Mesodermal cell (in vitro differentiated cells): ENCODE results near the gene CSTPP1.
A peak's percentile ranks its signal among the peaks of the same experiment; 100 is the strongest.

Experiments
- H3K27ac ChIP-seq: 2 replicates; pipeline ENCODE4 v1.7.0; 2013; ENCODE audit warnings: mild to moderate bottlenecking, low read depth, low read length, moderate library complexity; ENCODE audit not compliant: severe bottlenecking
- H3K36me3 ChIP-seq: 2 replicates; pipeline ENCODE4 v1.7.1; 2013; ENCODE audit warnings: mild to moderate bottlenecking, low read length, moderate library complexity; ENCODE audit not compliant: control insufficient read depth, insufficient read depth
- H3K4me1 ChIP-seq: one replicate; pipeline ENCODE4 v1.7.1; 2013; ENCODE audit warnings: mild to moderate bottlenecking, low read length; ENCODE audit not compliant: insufficient read depth, control insufficient read depth, poor library complexity, severe bottlenecking
- H3K4me3 ChIP-seq: 2 replicates; pipeline ENCODE4 v1.7.0; 2013; ENCODE audit warnings: low read length, control low read depth, mild to moderate bottlenecking; ENCODE audit not compliant: insufficient read depth, poor library complexity, severe bottlenecking; ENCODE audit errors: extremely low read depth
- H3K9me3 ChIP-seq: 2 replicates; pipeline ENCODE4 v1.7.1; 2013; ENCODE audit warnings: mild to moderate bottlenecking, low read length, moderate library complexity; ENCODE audit not compliant: control insufficient read depth
- WGBS, 2 experiments: methylation state at CpG; one replicate each; pipeline ENCODE4 v1.1.5; 2013; ENCODE audit warnings: missing lambda C conversion rate in 2 of 2; ENCODE audit not compliant: insufficient coverage in 2 of 2; 5-methylcytosine and 5-hydroxymethylcytosine counted together

Gene CSTPP1

DNA sequence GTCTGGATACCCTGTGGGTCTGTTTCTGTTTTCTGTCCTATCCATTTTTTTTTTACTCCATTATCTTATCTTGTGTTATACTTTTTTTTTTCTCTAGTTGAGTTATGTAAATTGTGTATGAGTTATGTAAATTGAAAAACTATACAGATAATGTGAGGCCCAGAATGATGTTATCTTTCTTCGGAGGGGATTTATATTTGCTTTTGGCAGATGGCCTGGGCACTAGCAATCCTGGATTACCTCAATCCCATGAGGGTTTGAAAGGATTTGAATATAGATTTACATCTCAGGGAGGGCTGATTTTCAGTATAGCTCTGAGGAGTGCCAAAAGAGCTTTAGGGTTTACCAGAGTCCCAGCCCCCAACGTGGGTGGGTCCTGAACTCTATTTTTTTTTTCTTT, 71.0 kb downstream of the CSTPP1 start:
- WGBS, 2 experiments: 73 to 90% methylated on average over 1 to 2 of the region's 2 CpGs

DNA sequence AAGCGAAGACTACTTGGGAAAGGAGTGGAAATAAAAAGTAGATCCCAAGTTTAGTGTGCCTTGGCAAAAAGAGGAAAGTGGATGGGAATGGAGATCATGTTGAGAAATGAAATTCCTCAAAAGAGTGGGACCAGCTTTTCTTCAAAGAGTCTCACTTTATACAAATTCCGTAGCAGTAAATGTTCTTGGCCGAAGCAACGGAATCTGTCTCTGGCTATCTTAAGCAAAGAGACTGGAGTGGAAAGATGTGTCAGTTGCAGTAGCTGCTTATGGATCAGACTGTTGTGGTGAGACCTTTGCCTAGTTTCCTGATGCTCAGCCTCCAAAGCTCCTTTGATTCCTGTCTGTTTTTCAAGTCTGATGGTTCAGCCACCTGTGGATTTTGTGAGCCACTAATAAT, 73.6 kb downstream of the CSTPP1 start:
- Histone ChIP-seq H3K4me3 (no peak overlapping the region), H3K9me3 (no peaks in the 10 kb centered on the region), H3K27ac (no peak overlapping the region), H3K36me3 (no peaks in the 10 kb centered on the region), H3K4me1 (no peaks in the 10 kb centered on the region)
- 97 to 100% methylated on average over 4 of the region's 4 CpGs for WGBS, 2 experiments

More for the DNA sequence above, 71.0 kb downstream of the CSTPP1 start:
- Histone ChIP-seq H3K9me3 (no peaks in the 10 kb centered on the region), H3K27ac (no peak overlapping the region), H3K4me3 (no peak overlapping the region), H3K36me3 (no peaks in the 10 kb centered on the region), H3K4me1 (peaks cover 13% of the 10 kb centered on the region)

DNA sequence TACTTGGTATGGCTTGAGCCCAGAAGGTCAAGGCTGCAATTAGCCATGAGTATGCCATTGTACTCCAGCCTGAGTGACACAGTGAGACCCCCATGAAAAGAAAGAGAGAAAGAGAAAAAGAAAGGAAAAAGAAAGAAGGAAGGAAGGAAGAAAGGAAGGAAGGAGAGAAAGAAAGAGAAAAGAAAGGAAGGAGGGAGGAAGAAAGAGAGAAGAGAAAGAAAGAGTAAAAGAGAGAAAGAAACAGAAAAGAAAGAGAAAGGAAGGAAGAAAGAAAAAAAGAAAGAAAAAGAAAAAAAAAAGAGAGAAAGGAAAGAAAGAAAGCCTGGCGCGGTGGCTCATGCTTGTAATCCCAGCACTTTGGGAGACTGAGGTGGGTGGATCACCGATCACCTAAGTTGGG, 77.5 kb downstream of the CSTPP1 start:
- no peaks in the 10 kb centered on the region for H3K36me3 ChIP-seq
- 93 to 100% methylated on average over 2 to 3 of the region's 3 CpGs for WGBS, 2 experiments
- H3K27ac ChIP-seq: no peak overlapping the region
- no peak overlapping the region for H3K4me3 ChIP-seq
- H3K4me1 ChIP-seq: no peaks in the 10 kb centered on the region
- H3K9me3 ChIP-seq: no peaks in the 10 kb centered on the region

DNA sequence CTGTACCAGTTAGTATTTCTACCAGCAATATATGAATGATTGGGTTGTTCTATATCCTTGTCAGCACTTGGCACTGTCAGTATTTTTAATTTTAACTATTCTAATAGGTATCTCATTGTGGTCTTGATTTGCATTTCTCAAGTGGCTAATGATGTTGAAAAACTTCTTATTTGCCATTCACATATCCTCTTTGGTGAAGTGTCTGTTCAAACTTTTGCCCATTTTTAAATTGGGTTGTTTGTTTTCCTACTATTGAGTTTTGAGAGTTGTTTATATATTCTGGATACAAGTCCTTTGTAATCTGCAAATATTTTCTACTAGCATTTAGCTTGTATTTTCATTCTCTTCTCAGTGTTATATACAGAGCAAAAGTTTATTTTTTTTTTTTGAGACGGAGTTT, 82.1 kb downstream of the CSTPP1 start:
- H3K4me1 ChIP-seq: no peaks in the 10 kb centered on the region
- H3K9me3 ChIP-seq: no peaks in the 10 kb centered on the region
- H3K27ac ChIP-seq: no peak overlapping the region
- WGBS, 2 experiments: no CpG with 5 or more reads among the region's 1 CpG
- H3K36me3 ChIP-seq: no peaks in the 10 kb centered on the region
- no peak overlapping the region for H3K4me3 ChIP-seq

DNA sequence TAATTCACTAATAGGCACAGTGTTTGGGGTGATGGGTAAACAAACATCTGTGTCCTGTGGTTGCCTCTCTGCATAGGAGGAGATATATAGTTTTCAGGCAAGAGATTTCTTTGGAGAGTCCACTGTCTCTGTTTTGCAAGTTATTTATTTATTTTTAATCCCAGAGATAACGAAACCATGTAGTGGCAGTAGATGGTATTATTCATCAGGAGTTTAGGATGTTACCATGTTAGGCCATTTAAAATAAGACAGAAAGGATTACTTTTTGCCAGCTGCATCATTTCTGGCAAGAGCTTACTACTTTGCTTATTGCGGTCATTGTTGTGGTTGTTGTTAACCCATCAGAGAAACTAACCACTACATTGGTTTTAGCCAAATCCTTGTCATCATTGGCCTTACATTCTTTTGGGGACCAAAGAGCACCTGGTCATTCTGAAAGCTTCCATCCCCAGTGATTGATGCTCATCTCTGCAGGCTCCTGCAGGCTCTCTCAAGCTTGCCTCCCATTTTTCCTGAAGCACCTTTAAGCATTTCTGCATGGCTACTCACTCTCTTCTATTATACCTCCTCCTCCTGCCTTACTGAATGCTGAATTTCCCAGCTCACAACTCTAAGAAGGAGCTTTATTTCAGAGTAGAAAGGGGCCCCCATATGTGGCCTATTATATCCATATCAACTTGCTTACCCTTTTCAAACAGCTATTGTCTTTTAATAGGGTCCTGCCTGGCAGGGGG, 84.4 kb downstream of the CSTPP1 start:
- H3K36me3 ChIP-seq: no peaks in the 10 kb centered on the region
- H3K9me3 ChIP-seq: no peaks in the 10 kb centered on the region
- H3K4me3 ChIP-seq: no peak overlapping the region
- 90 to 100% methylated on average over 1 to 2 of the region's 2 CpGs for WGBS, 2 experiments
- H3K4me1 ChIP-seq: no peaks in the 10 kb centered on the region
- H3K27ac ChIP-seq: peak overlapping the region; percentile 5

DNA sequence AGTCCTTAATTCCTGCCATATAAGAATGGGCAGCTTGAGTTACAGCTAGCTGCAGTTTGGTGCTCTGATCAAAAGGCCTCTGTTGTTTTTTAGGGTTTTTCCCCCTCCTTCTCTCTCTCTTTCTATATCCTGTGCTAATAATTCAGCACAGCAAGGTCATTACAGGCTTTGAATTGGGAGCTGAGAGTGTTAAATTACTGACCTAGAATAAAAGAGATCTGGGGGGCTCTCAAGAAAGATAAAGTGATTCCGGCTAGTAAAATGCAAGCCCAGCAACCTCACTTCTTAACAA, 84.9 kb downstream of the CSTPP1 start:
- no peak overlapping the region for H3K4me3 ChIP-seq
- H3K9me3 ChIP-seq: no peaks in the 10 kb centered on the region
- no peaks in the 10 kb centered on the region for H3K4me1 ChIP-seq
- H3K36me3 ChIP-seq: no peaks in the 10 kb centered on the region
- no CpG with 5 or more reads among the region's 1 CpG for WGBS, 2 experiments
- peak overlapping the region; percentile 5 for H3K27ac ChIP-seq

DNA sequence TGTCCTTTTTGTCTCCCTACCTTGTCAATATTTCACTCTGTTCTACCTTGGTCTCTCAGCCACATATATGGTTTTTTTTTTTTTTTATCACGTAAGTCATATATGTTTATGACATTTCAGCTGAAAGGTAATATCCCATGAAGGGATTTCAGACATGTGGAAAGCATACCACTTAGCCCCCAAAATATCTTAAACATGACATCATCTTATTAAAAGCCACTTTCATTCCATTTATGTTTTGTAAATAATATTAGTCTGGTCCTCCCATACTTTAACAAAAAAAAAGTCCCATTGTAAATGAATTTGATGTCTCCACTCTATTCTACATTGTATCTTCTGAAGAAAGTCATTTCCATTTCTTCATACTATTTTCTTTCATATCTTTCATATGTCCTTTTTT, 85.4 kb downstream of the CSTPP1 start:
- no peaks in the 10 kb centered on the region for H3K36me3 ChIP-seq
- no peak overlapping the region for H3K4me3 ChIP-seq
- H3K9me3 ChIP-seq: no peaks in the 10 kb centered on the region
- WGBS, 2 experiments: no CpG with 5 or more reads among the region's 1 CpG
- no peaks in the 10 kb centered on the region for H3K4me1 ChIP-seq
- H3K27ac ChIP-seq: no peak overlapping the region

DNA sequence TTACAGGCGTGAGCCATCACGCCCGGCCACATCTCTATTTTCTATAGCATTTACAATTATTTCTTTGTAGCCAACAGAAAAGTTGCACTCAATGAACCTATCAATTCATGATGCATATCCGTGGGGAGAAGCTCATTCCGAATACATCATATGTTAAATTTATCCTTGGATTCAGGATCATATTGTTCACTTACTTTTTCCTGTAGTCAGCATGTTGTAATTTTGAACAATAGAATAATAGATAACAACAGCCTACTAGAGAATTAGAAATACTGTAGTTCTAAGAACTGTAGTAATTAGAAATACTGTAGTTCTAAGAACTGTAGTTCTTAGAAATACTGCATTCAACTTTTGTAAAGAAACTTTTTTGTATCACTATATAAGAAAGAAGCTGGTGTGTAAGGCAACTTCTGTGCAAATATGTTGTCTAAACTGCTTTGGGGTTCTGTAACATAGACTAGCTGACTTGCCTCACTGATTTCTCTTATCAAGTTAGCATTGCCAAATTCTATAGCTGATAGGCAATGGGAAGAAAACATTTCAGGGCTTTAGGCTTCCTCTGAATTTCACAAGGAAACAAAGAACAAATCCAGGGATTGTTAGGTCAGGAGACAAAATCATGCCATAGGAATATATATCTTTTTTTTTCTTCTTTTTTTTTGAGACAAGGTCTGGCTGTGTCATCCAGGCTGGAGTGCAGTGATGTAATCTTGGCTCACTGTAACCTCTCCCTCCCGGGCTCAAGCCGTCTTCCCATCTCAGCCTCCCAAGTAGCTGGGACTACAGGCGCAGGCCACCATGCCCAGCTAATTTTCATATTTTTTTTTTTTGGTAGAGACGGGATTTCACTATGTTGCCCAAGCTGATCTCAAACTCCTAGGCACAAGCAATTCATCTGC, 91.9 kb downstream of the CSTPP1 start:
- no peaks in the 10 kb centered on the region for H3K4me1 ChIP-seq
- no peak overlapping the region for H3K27ac ChIP-seq
- H3K36me3 ChIP-seq: no peaks in the 10 kb centered on the region
- H3K9me3 ChIP-seq: no peaks in the 10 kb centered on the region
- 86 to 94% methylated on average over 5 to 9 of the region's 9 CpGs for WGBS, 2 experiments
- H3K4me3 ChIP-seq: no peak overlapping the region

DNA sequence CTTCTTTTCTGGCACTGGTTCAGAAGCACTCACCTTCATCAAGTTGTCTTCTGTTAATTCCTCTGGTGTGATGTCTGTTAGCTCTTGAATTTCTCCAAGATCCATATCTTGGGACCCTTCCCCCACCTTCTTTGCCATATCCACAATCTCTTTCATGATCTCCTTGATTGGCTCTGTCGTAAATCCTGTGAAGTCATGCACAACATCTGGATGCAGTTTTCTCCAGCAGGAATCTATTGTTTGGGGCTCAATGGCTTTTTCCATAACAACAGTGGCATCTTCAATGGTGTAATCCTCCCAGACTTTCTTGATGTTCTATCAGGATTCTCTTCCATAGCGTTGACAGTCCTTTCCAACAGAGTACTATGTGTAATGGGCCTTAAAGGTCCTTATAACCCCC, 96.9 kb downstream of the CSTPP1 start:
- WGBS, 2 experiments: 56 to 75% methylated on average over 1 to 2 of the region's 2 CpGs
- no peak overlapping the region for H3K27ac ChIP-seq
- no peaks in the 10 kb centered on the region for H3K36me3 ChIP-seq
- H3K9me3 ChIP-seq: no peaks in the 10 kb centered on the region
- no peaks in the 10 kb centered on the region for H3K4me1 ChIP-seq
- no peak overlapping the region for H3K4me3 ChIP-seq

DNA sequence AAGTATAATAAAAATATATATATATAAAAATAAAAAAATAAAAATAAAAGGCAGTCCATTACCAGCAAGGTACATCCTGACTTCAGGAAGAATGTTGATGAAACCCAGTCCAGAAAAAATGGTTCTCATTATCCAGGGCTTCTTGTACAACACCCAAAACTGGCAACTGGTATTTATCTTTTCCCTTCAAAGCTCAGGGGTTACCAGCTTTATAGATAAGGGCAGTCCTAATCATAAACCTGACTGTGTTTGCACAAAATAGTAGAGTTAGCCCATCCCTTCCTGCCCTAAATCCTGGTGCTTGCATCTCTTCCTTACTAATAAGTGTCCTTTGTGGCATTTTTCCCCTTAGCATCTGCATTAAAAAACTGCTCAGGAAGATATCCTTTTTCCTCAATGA, 97.5 kb downstream of the CSTPP1 start:
- no peaks in the 10 kb centered on the region for H3K36me3 ChIP-seq
- H3K27ac ChIP-seq: no peak overlapping the region
- no peaks in the 10 kb centered on the region for H3K4me1 ChIP-seq
- H3K4me3 ChIP-seq: no peak overlapping the region
- no peaks in the 10 kb centered on the region for H3K9me3 ChIP-seq

DNA sequence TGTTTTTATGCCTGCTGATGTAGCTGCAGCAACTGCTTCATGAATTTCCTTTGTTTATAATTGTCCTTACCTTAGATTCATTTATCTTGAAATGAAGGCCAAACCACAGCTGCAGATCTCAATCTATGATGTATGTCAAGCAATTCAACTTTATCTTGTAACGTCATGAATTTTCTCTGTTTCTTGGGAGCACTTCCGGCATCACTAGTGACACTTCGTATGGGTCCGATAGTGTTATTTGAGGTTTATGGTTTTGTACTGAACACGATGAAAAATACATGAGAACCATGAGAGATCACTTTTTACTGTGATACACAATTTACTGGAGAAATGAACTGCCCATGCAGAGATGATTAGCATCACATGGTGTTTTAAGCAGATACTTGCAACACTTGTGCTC, 98.5 kb downstream of the CSTPP1 start:
- H3K4me3 ChIP-seq: no peak overlapping the region
- whole genome bisulfite sequencing, 2 experiments: 94 to 97% methylated on average over 4 to 5 of the region's 5 CpGs
- no peaks in the 10 kb centered on the region for H3K4me1 ChIP-seq
- no peak overlapping the region for H3K27ac ChIP-seq
- H3K9me3 ChIP-seq: no peaks in the 10 kb centered on the region
- no peaks in the 10 kb centered on the region for H3K36me3 ChIP-seq
